Measurements from ENCODE around the gene AP3S2. TPM values are rescaled to one million over a fixed set of nuclear protein-coding genes. Genes with fewer than 3 reads are reported as not detected.
"Not testable (repeated sequence)": the region's sequence is repeated elsewhere in the genome, so short reads cannot be mapped to it uniquely, and the experiment has no call there.

Gene AP3S2
- total and polyA plus RNA-seq, 7 donors = 24.1 to 88.5 (median 33.5) TPM

DNA sequence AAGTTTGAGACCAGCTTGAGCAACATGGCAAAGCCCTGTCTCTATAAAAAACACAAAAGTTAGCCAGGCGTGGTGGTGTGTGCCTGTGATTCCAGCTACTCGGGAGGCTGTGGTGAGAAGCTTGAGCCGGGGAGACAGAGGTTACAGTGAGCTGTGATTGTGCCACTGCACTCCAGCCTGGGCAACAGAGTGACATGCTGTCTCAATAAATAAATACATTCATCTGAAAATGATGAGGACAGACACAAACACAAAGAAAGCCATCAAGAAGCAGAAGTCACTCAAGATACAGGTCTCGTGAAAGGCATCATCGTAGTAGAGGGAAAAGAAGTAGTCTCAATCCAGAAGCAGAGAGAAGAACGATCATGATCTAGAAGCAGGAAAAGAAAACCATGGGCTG, 18.1 kb downstream of the AP3S2 start:
- peaks cover 0 to 67% (median 24%) of the 10 kb centered on the region in 4 donors for H3K36me3 ChIP-seq
- H3K4me3 ChIP-seq = no peak overlapping the region
- no peak for DNase-seq
- 96% methylated on average over 6 of the region's 6 CpGs for WGBS, 2 donors
- no peaks in the 10 kb centered on the region for H3K27me3 ChIP-seq
- no peaks in the 10 kb centered on the region for H3K9me3 ChIP-seq
- H3K4me1 ChIP-seq = no peaks in the 10 kb centered on the region
- intact Hi-C loops (cut with DNase I) = loop anchor here (1.0 to 2.0 kb wide), 2 partner anchors 115 to 135 kb away; no protein-coding TSS in a partner anchor
- no peak for TF ChIP-seq EP300 (IDR thresholded peaks at IDR 0.05)
- no peak for TF ChIP-seq POLR2AphosphoS5 (IDR thresholded peaks at IDR 0.05)
- no peak for TF ChIP-seq POLR2A (IDR thresholded peaks at IDR 0.05)
- TF ChIP-seq, protein P1, sequence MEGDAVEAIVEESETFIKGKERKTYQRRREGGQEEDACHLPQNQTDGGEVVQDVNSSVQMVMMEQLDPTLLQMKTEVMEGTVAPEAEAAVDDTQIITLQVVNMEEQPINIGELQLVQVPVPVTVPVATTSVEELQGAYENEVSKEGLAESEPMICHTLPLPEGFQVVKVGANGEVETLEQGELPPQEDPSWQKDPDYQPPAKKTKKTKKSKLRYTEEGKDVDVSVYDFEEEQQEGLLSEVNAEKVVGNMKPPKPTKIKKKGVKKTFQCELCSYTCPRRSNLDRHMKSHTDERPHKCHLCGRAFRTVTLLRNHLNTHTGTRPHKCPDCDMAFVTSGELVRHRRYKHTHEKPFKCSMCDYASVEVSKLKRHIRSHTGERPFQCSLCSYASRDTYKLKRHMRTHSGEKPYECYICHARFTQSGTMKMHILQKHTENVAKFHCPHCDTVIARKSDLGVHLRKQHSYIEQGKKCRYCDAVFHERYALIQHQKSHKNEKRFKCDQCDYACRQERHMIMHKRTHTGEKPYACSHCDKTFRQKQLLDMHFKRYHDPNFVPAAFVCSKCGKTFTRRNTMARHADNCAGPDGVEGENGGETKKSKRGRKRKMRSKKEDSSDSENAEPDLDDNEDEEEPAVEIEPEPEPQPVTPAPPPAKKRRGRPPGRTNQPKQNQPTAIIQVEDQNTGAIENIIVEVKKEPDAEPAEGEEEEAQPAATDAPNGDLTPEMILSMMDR (IDR thresholded peaks at IDR 0.05) = no peak
- no peak overlapping the region for H3K27ac ChIP-seq

DNA sequence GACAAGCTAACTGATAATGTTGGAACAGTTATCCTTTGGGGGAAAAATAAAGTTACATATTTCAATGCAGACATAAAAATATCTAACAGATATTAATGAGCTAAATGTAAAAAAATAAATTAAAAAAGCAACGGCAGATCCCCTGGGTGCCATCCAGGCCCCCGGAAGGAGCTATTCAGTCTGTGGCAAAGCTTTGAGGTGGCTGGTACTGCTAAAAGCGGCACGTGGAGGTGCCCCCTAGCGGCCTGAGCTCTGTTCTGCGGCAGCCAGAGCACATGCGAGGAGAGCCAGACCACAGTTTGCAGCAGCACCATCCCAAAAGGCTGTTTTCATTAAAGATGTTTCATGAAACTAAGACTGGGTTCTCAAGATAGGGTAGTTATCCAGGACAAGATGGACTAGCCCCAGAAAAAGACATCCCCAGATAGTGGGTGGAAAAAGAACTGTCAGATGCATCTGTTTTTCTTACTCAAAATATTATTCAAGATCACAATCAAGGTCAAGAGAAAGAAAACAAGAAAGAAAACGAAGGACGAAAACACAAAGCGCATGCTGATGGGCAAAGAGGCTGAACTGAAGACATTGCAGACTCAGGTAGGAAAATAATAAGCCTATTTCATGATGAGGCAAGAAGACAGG, 18.7 kb downstream of the AP3S2 start:
- intact Hi-C loops (cut with DNase I) = loop anchor here (1.0 to 2.0 kb wide), 2 partner anchors 114 to 135 kb away; no protein-coding TSS in a partner anchor
- H3K4me3 ChIP-seq = no peak overlapping the region
- no peaks in the 10 kb centered on the region for H3K27me3 ChIP-seq
- no peak for TF ChIP-seq POLR2AphosphoS5 (IDR thresholded peaks at IDR 0.05)
- TF ChIP-seq POLR2A (IDR thresholded peaks at IDR 0.05) = no peak
- TF ChIP-seq, protein P1 (IDR thresholded peaks at IDR 0.05) = peak; percentile 74 to 89 (median 86)
- no peaks in the 10 kb centered on the region for H3K9me3 ChIP-seq
- H3K27ac ChIP-seq = no peak overlapping the region
- H3K36me3 ChIP-seq = peaks cover 0 to 70% (median 26%) of the 10 kb centered on the region in 4 donors
- no peaks in the 10 kb centered on the region for H3K4me1 ChIP-seq
- 27 to 28% methylated on average over 10 of the region's 10 CpGs for WGBS, 2 donors
- DNase-seq = peak; percentile 81

DNA sequence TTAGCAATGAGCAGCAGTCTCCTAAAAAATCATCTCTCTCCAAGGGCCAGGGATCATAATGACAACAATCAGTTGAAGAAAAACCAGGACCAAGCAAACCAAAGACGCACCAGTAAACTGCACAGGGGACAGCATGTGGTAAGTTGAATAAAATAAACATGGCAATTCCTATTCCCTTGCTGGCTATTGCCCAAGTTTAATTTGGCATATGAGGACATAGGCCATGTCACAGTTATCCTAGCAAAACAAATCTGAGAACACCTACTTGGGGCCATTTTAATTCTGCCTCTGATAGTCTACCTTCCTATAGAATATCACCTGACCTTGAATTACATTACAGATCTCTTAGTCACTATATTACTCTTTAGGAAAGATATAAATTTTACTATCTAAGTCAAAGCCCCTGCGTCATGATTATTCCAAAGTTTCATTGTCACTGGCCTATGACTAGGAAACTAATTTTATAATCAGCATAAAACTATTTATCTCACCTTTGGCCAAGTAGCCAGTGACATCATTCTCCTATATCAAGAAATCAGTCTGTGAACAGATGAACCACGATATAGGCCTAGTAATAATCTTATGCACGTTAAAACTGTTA, 23.0 kb downstream of the AP3S2 start:
- H3K4me1 ChIP-seq = no peaks in the 10 kb centered on the region
- DNase-seq = no peak
- H3K27me3 ChIP-seq = no peaks in the 10 kb centered on the region
- no peak overlapping the region for H3K4me3 ChIP-seq
- H3K36me3 ChIP-seq = peaks cover 0 to 37% (median 12%) of the 10 kb centered on the region in 4 donors
- intact Hi-C loops (cut with DNase I) = no loop called here
- H3K27ac ChIP-seq = no peak overlapping the region
- H3K9me3 ChIP-seq = no peaks in the 10 kb centered on the region
- TF ChIP-seq EP300 (IDR thresholded peaks at IDR 0.05) = no peak
- TF ChIP-seq POLR2AphosphoS5 (IDR thresholded peaks at IDR 0.05) = no peak
- no peak for TF ChIP-seq POLR2A (IDR thresholded peaks at IDR 0.05)
- TF ChIP-seq, protein P1 (IDR thresholded peaks at IDR 0.05) = no peak
- WGBS, 2 donors = 61 to 90% methylated on average over 4 of the region's 4 CpGs

- Histone ChIP-seq H3K36me3 (peaks cover 0 to 40% (median 13%) of the 10 kb centered on the region in 4 donors), H3K4me1 (no peaks in the 10 kb centered on the region), H3K27me3 (no peaks in the 10 kb centered on the region), H3K9me3 (no peaks in the 10 kb centered on the region), H3K4me3 (no peak overlapping the region), H3K27ac (no peak overlapping the region)
- 93 to 96% methylated on average over 5 of the region's 5 CpGs for WGBS, 2 donors
- intact Hi-C loops (cut with DNase I) = no loop called here
- no peak for TF ChIP-seq EP300 (IDR thresholded peaks at IDR 0.05)
- TF ChIP-seq POLR2AphosphoS5 (IDR thresholded peaks at IDR 0.05) = no peak
- no peak for TF ChIP-seq POLR2A (IDR thresholded peaks at IDR 0.05)
- TF ChIP-seq, protein P1 (IDR thresholded peaks at IDR 0.05) = no peak
- DNase-seq = no peak
These were observed 23.8 kb downstream of the AP3S2 start for GRCh38 chr15:89870006-89870405.

- H3K4me1 ChIP-seq; H3K4me3 ChIP-seq; intact Hi-C loops (cut with DNase I); DNase-seq; H3K9me3 ChIP-seq; H3K27me3 ChIP-seq; H3K27ac ChIP-seq: not testable (repeated sequence)
- peaks cover 0 to 45% (median 15%) of the 10 kb centered on the region in 4 donors for H3K36me3 ChIP-seq
- 93 to 98% methylated on average over 9 of the region's 9 CpGs for WGBS, 2 donors
These were observed 24.3 kb downstream of the AP3S2 start for GRCh38 chr15:89869490-89869889.
